Prostate gland (tissue), 2 donors: ENCODE results near the gene SLC46A1. TPM values are rescaled to one million over a fixed set of nuclear protein-coding genes. Genes with fewer than 3 reads are reported as not detected.

ENCODE experiments used
- DNase-seq: peaks from one replicate; pipeline ENCODE4 v3.0.0-alpha.2; 2019; ENCODE audit warnings: low spot score
- H3K27ac ChIP-seq, 2 donors: fragments of 200-600 bp; sonication (generic); 2 replicates each; pipeline ENCODE4 v1.5.1; 2017 to 2019
- H3K27me3 ChIP-seq: fragments of 200-600 bp; sonication (generic); replicated peaks from 2 replicates; pipeline ENCODE4 v1.5.1; 2019; ENCODE audit not compliant: insufficient read depth
- H3K36me3 ChIP-seq, 2 donors: fragments of 200-600 bp; sonication (generic); 1 replicate in 1 of 2; 2 replicates in 1 of 2; pipeline versions ENCODE4 v1.5.1 to v1.8.1; 2017 to 2019
- H3K4me1 ChIP-seq: fragments of 200-600 bp; sonication (generic); replicated peaks from 2 replicates; pipeline ENCODE4 v1.5.1; 2019
- H3K4me3 ChIP-seq, 2 donors: fragments of 200-600 bp; sonication (generic); 2 replicates each; pipeline ENCODE4 v1.5.1; 2017 to 2019
- H3K9me3 ChIP-seq: fragments of 200-600 bp; sonication (generic); 2 replicates; pipeline ENCODE4 v1.5.1; 2017
- CTCF ChIP-seq, 4 experiments: fragments of 200-600 bp in 2 of 4; fragments of 450-650 bp in 2 of 4; sonication (generic) in 2 of 4; IDR thresholded peaks; 1 replicate in 3 of 4; 2 replicates in 1 of 4; pipeline ENCODE4 v1.5.1; 2016 to 2019; ENCODE audit warnings: antibody characterized with exemption in 4 of 4, mild to moderate bottlenecking in 2 of 4, moderate library complexity in 2 of 4
- POLR2A ChIP-seq: fragments of 450-650 bp; IDR thresholded peaks from one replicate; pipeline ENCODE4 v1.6.1; 2016; ENCODE audit warnings: antibody characterized with exemption, mild to moderate bottlenecking
- POLR2AphosphoS5 ChIP-seq: sonication (generic); formaldehyde crosslinking; IDR thresholded peaks from one replicate; pipeline ENCODE4 v1.6.1; 2017; ENCODE audit warnings: antibody characterized with exemption
- WGBS: methylation state at CpG from one replicate; pipeline ENCODE4 v1.1.5; 2018; 5-methylcytosine and 5-hydroxymethylcytosine counted together
- intact Hi-C: fragments of 100-400 bp; cut with DNase I; formaldehyde crosslinking; loops from one replicate; pipeline ENCODE4 v1.14.2; 2022
- total RNA-seq, 2 donors: library from RNA; depleted of rRNA; stranded (reverse); fragments of >200 nt; gene quantifications; one replicate each; pipeline ENCODE4 v1.1.0, GENCODE V29; 2016

Gene SLC46A1
- total RNA-seq, 2 donors from 2014 or later = 14.9 to 20.1 TPM

DNA sequence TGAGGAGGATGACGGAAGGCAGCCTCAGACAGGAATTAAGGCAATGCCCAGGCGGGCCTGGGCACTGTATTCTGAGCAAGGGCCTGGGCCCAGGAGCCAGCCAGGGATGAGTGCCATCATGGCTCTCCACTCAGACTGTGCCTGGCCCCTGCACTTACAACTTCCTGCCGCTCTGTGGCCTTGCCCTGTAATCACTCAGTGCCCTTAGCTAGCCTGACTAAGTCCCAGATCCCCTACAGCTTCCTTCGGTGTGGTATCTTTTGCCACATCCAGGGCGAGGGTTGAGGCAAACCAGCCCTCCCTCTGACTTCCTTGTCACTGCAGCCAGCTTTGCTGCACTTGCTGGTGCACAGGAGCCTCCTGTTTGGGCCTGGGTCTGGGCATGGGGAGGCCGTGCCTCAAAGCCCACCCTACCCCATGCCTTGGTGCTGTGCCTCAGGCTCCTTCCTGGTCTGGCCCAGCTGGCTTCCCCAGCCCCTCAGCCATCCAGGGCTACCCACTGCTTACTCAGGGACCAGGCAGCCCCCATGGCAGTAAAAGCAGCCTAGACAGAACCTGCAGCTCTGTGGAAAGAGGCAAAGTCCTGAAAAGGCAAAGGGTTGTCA is 9.3 kb downstream of the SLC46A1 start:
- intact Hi-C loops = no loop called here
- H3K36me3 ChIP-seq = peaks cover 0 to 15% of the 10 kb centered on the region in 2 donors
- no peaks in the 10 kb centered on the region for H3K27me3 ChIP-seq
- no peak for DNase-seq
- H3K9me3 ChIP-seq = no peaks in the 10 kb centered on the region
- WGBS = 88% methylated on average over 6 of the region's 6 CpGs
- no peak for TF ChIP-seq CTCF (IDR thresholded peaks at IDR 0.05)
- no peak for TF ChIP-seq POLR2A
- TF ChIP-seq POLR2AphosphoS5 = no peak
- no peak overlapping the region for H3K4me3 ChIP-seq
- H3K27ac ChIP-seq = no peak overlapping the region
- no peaks in the 10 kb centered on the region for H3K4me1 ChIP-seq

GRCh38 chr17:28395968-28396367 is 10.0 kb downstream of the SLC46A1 start:
- Histone ChIP-seq H3K4me3 (no peak overlapping the region), H3K36me3 (peaks cover 0 to 11% of the 10 kb centered on the region in 2 donors), H3K27ac (no peak overlapping the region), H3K27me3 (no peaks in the 10 kb centered on the region), H3K4me1 (no peaks in the 10 kb centered on the region), H3K9me3 (no peaks in the 10 kb centered on the region)
- TF ChIP-seq CTCF (IDR thresholded peaks at IDR 0.05) (no peak), POLR2A (no peak), POLR2AphosphoS5 (no peak)
- no peak for DNase-seq
- intact Hi-C loops = no loop called here
- 86% methylated on average over 6 of the region's 6 CpGs for WGBS

GRCh38 chr17:28395426-28395825 is 10.6 kb downstream of the SLC46A1 start:
- Histone ChIP-seq H3K4me1 (no peaks in the 10 kb centered on the region), H3K36me3 (peaks cover 0 to 11% of the 10 kb centered on the region in 2 donors), H3K4me3 (no peak overlapping the region), H3K27me3 (no peaks in the 10 kb centered on the region), H3K27ac (no peak overlapping the region), H3K9me3 (no peaks in the 10 kb centered on the region)
- TF ChIP-seq POLR2A (no peak), POLR2AphosphoS5 (no peak)
- intact Hi-C loops = no loop called here
- DNase-seq = no peak
- 42% methylated on average over 2 of the region's 2 CpGs for WGBS

- Histone ChIP-seq H3K36me3 (peaks cover 0 to 11% of the 10 kb centered on the region in 2 donors), H3K27me3 (no peaks in the 10 kb centered on the region), H3K4me1 (no peaks in the 10 kb centered on the region), H3K27ac (no peak overlapping the region), H3K4me3 (no peak overlapping the region), H3K9me3 (no peaks in the 10 kb centered on the region)
- DNase-seq = no peak
- 76% methylated on average over 7 of the region's 7 CpGs for WGBS
- intact Hi-C loops = no loop called here
- TF ChIP-seq CTCF (IDR thresholded peaks at IDR 0.05) (no peak), POLR2AphosphoS5 (no peak), POLR2A (no peak)
These were observed 11.5 kb downstream of the SLC46A1 start for GRCh38 chr17:28394337-28395116.

DNA sequence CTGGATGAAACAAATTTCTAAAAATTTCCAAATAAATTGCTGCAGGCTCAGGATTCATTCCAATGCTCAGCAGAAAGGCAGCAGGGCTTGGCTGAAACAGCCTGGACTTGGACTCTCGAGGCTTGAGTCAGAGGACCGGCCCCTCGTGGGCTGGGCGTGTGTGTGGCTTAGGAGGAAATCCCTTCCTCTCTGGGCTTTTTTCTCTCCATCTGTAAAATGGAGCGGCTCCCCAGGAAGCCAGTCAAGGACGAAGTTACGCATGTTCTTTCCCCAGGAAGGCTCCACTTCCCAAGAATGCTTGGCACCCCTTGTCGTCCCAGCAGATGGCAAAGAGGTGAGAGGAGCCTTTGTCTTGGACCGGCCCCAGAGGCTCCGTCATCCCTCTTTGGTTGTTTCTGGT is 13.5 kb downstream of the SLC46A1 start:
- no peaks in the 10 kb centered on the region for H3K4me1 ChIP-seq
- intact Hi-C loops = no loop called here
- no peak for TF ChIP-seq POLR2AphosphoS5
- no peak for TF ChIP-seq POLR2A
- TF ChIP-seq CTCF (IDR thresholded peaks at IDR 0.05) = no peak
- WGBS = 65% methylated on average over 10 of the region's 10 CpGs
- no peaks in the 10 kb centered on the region for H3K27me3 ChIP-seq
- H3K9me3 ChIP-seq = no peaks in the 10 kb centered on the region
- H3K27ac ChIP-seq = no peak overlapping the region
- peaks cover 0 to 17% of the 10 kb centered on the region in 2 donors for H3K36me3 ChIP-seq
- DNase-seq = no peak
- H3K4me3 ChIP-seq = no peak overlapping the region
